PC-3 (cell line): ENCODE results near the gene EPB41L2. TPM values are rescaled to one million over a fixed set of nuclear protein-coding genes. Genes with fewer than 3 reads are reported as not detected.
A peak's percentile ranks its signal among the peaks of the same experiment; 100 is the strongest.

Source experiments
- ATAC-seq: fragments of 200-7000 bp; cut with Tn5 transposase; 2 replicates; pipeline ENCODE4 v1.9.1; 2020; ENCODE audit warnings: mild to moderate bottlenecking, moderate library complexity
- BruUV-seq: library from RNA; stranded (reverse); fragments of 400-500 nt; replicated peaks from 2 replicates; lab custom pipeline; 2021; lab: Mats Ljungman, UMichigan
- CTCF ChIA-PET: fragments of 300-600 bp; sonication (Branson Sonifier 250); formaldehyde crosslinking; loops from one replicate; lab custom pipeline; 2022; ENCODE audit warnings: antibody characterized with exemption; lab: Charles Lee
- POLR2A ChIA-PET: fragments of 300-600 bp; sonication (Branson Sonifier 250); formaldehyde crosslinking; loops from one replicate; lab custom pipeline; 2022; ENCODE audit warnings: antibody characterized with exemption; ENCODE audit not compliant: unreplicated experiment; lab: Charles Lee
- DNase-seq: peaks from one replicate; pipeline ENCODE4 v3.0.0-alpha.2; 2015
- H2AFZ ChIP-seq: fragments of 300-600 bp; sonication (generic); 2 replicates; pipeline ENCODE4 v1.6.0; 2016; ENCODE audit warnings: antibody characterized with exemption, low read length
- H3F3A ChIP-seq: fragments of 300-600 bp; sonication (generic); one replicate; pipeline ENCODE4 v1.6.0; 2017; ENCODE audit warnings: antibody characterized with exemption, low read length, control low read depth, mild to moderate bottlenecking; ENCODE audit not compliant: unreplicated experiment
- H3K27ac ChIP-seq: fragments of 300-600 bp; sonication (generic); 2 replicates; pipeline ENCODE4 v1.5.1; 2016; ENCODE audit warnings: mild to moderate bottlenecking, low read length
- H3K27me3 ChIP-seq: fragments of 300-600 bp; sonication (generic); 2 replicates; pipeline ENCODE4 v1.6.1; 2016; ENCODE audit warnings: low read length, mixed read lengths
- H3K36me3 ChIP-seq: fragments of 300-600 bp; sonication (generic); 2 replicates; pipeline ENCODE4 v1.6.1; 2016; ENCODE audit warnings: low read depth, mixed run types, low read length, mixed read lengths
- H3K4me1 ChIP-seq: fragments of 300-600 bp; sonication (generic); 2 replicates; pipeline ENCODE4 v1.5.1; 2016; ENCODE audit warnings: low read length; ENCODE audit not compliant: insufficient read depth
- H3K4me2 ChIP-seq: fragments of 300-600 bp; sonication (generic); 2 replicates; pipeline ENCODE4 v1.6.0; 2016; ENCODE audit warnings: low read length
- H3K4me3 ChIP-seq: fragments of 300-600 bp; sonication (generic); 2 replicates; pipeline ENCODE4 v1.5.1; 2016; ENCODE audit warnings: mild to moderate bottlenecking, low read length, mixed read lengths
- H3K79me2 ChIP-seq: fragments of 300-600 bp; sonication (generic); 2 replicates; pipeline ENCODE4 v1.6.1; 2017; ENCODE audit warnings: low read length, mixed read lengths
- H3K9ac ChIP-seq: fragments of 300-600 bp; sonication (generic); 2 replicates; pipeline ENCODE4 v1.6.0; 2016; ENCODE audit warnings: mild to moderate bottlenecking, low read length
- H3K9me2 ChIP-seq: fragments of 300-600 bp; sonication (generic); replicated peaks from 2 replicates; pipeline ENCODE4 v1.6.1; 2016; ENCODE audit warnings: mixed run types, low read length, mixed read lengths
- H3K9me3 ChIP-seq: fragments of 300-600 bp; sonication (generic); 2 replicates; pipeline ENCODE4 v1.6.1; 2016; ENCODE audit warnings: low read length, mixed read lengths
- H4K20me1 ChIP-seq: fragments of 300-600 bp; sonication (generic); 2 replicates; pipeline ENCODE4 v1.6.1; 2016; ENCODE audit warnings: low read length, mixed read lengths
- CTCF ChIP-seq: fragments of 300-600 bp; sonication (generic); conservative IDR thresholded peaks from 2 replicates; pipeline ENCODE4 v1.5.1; 2017; ENCODE audit warnings: antibody characterized with exemption, low read depth, mild to moderate bottlenecking, low read length
- EZH2 ChIP-seq: fragments of 300-600 bp; sonication (generic); IDR thresholded peaks from one replicate; pipeline ENCODE4 v1.6.1; 2017; ENCODE audit warnings: antibody characterized with exemption, mild to moderate bottlenecking, low read length; ENCODE audit not compliant: unreplicated experiment
- EZH2phosphoT487 ChIP-seq: fragments of 300-600 bp; sonication (generic); IDR thresholded peaks from 2 replicates; pipeline ENCODE4 v1.6.1; 2018; ENCODE audit warnings: mild to moderate bottlenecking, antibody characterized with exemption, low read length, borderline replicate concordance
- intact Hi-C: fragments of 100-400 bp; cut with micrococcal nuclease; formaldehyde crosslinking; loops from 2 replicates; pipeline ENCODE4 v1.9.0; 2023
- total RNA-seq: library from RNA; depleted of rRNA; stranded (reverse); fragments of >200 nt; gene quantifications from 2 replicates; pipeline ENCODE4 v1.2.3, GENCODE V29; 2014

The EPB41L2 gene
- total RNA-seq, 1 experiment from 2014 or later = 26.9 TPM

- intact Hi-C loops = loop anchor here (2.0 kb wide), 1 partner anchor 36 kb away; no protein-coding TSS in a partner anchor
- TSS peak; percentile 25 for BruUV-seq
- TF ChIP-seq CTCF (no peak), EZH2 (no peak), EZH2phosphoT487 (no peak)
These were observed 1.8 kb downstream of the EPB41L2 start for GRCh38 chr6:131061041-131061750.

GRCh38 chr6:131060311-131060710 lies 2.7 kb downstream of the EPB41L2 start:
- Histone ChIP-seq H4K20me1 (no peaks in the 10 kb centered on the region), H3K27me3 (no peaks in the 10 kb centered on the region), H2AFZ (no peak overlapping the region), H3K4me3 (peak overlapping the region; percentile 87), H3K36me3 (peaks cover 16% of the 10 kb centered on the region), H3K79me2 (peaks cover 76% of the 10 kb centered on the region), H3K9me3 (peaks cover 6% of the 10 kb centered on the region), H3K27ac (peak overlapping the region; percentile 54), H3F3A (peaks cover 4% of the 10 kb centered on the region), H3K9me2 (no peaks in the 10 kb centered on the region), H3K9ac (no peak overlapping the region), H3K4me1 (peaks cover 37% of the 10 kb centered on the region), H3K4me2 (peak overlapping the region; percentile 90)
- BruUV-seq = no TSS peak
- POLR2A ChIA-PET = no interaction called here
- ATAC-seq (peak; percentile 26), DNase-seq (peak; percentile 49)
- intact Hi-C loops = loop anchor here (1.0 to 2.0 kb wide), 3 partner anchors 36 to 175 kb away; no protein-coding TSS in a partner anchor
- TF ChIP-seq CTCF (no peak), EZH2 (no peak)
- CTCF ChIA-PET = no interaction called here

More at GRCh38 chr6:131061041-131061750, 1.8 kb downstream of the EPB41L2 start:
- Histone ChIP-seq H3K4me1 (peaks cover 44% of the 10 kb centered on the region), H3K4me3 (peak overlapping the region; percentile 87), H3K9me3 (no peaks in the 10 kb centered on the region), H3K27me3 (no peaks in the 10 kb centered on the region), H3F3A (peaks cover 4% of the 10 kb centered on the region), H4K20me1 (no peaks in the 10 kb centered on the region), H3K4me2 (peak overlapping the region; percentile 90), H3K79me2 (peaks cover 67% of the 10 kb centered on the region), H2AFZ (no peak overlapping the region), H3K9ac (peak overlapping the region; percentile 73; the same call in 1 of the 2 replicates), H3K9me2 (no peaks in the 10 kb centered on the region), H3K36me3 (peaks cover 7% of the 10 kb centered on the region), H3K27ac (no peak overlapping the region)
- ATAC-seq (no peak), DNase-seq (peak; percentile 26)
- CTCF ChIA-PET = no interaction called here
- POLR2A ChIA-PET = no interaction called here

GRCh38 chr6:131059486-131059885 lies 3.6 kb downstream of the EPB41L2 start:
- DNase-seq = peak; percentile 75
- BruUV-seq = no TSS peak
- H3K36me3 ChIP-seq = peaks cover 24% of the 10 kb centered on the region
- ATAC-seq = peak; percentile 53
- intact Hi-C loops = loop anchor here (2.0 kb wide), 1 partner anchor 43 kb away; no protein-coding TSS in a partner anchor
- peaks cover 12% of the 10 kb centered on the region for H3K9me3 ChIP-seq
- H4K20me1 ChIP-seq = no peaks in the 10 kb centered on the region
- H3K27me3 ChIP-seq = no peaks in the 10 kb centered on the region
- H3K4me1 ChIP-seq = peaks cover 33% of the 10 kb centered on the region
- peak overlapping the region; percentile 54 for H3K27ac ChIP-seq
- H3K4me2 ChIP-seq = peak overlapping the region; percentile 90
- ChIA-PET POLR2A (no interaction called here), CTCF (no interaction called here)
- H3K9me2 ChIP-seq = no peaks in the 10 kb centered on the region
- peaks cover 84% of the 10 kb centered on the region for H3K79me2 ChIP-seq
- H3K4me3 ChIP-seq = peak overlapping the region; percentile 87; the same call in 1 of the 2 replicates
- TF ChIP-seq EZH2phosphoT487 = no peak
- no peak for TF ChIP-seq CTCF
- no peak for TF ChIP-seq EZH2
- H2AFZ ChIP-seq = no peak overlapping the region
- H3F3A ChIP-seq = peaks cover 4% of the 10 kb centered on the region
- no peak overlapping the region for H3K9ac ChIP-seq
